ENCODE results near the gene SPATS1.
"Not testable (repeated sequence)": the region's sequence is repeated elsewhere in the genome, so short reads cannot be mapped to it uniquely, and the experiment has no call there.

Gene SPATS1

DNA sequence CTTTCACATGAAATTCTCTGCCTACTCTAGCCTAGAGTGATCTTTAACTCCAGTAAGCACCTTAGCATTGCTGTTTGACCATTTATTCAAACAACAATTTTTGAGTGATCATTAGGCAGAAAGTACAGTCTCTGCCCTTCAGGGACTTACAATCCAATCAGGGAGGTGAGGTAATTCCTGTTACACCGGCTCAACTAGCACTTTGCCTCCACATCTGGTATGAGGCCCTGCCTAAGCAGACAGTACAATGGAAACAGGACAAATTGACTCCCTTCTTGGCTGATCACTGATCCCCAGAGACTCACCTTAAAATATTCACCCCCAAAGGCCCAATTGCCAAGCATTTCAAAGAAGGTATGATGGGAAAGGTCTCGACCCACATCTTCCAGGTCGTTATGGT is 30.7 kb upstream of the SPATS1 start:
- no peak for ATAC-seq

DNA sequence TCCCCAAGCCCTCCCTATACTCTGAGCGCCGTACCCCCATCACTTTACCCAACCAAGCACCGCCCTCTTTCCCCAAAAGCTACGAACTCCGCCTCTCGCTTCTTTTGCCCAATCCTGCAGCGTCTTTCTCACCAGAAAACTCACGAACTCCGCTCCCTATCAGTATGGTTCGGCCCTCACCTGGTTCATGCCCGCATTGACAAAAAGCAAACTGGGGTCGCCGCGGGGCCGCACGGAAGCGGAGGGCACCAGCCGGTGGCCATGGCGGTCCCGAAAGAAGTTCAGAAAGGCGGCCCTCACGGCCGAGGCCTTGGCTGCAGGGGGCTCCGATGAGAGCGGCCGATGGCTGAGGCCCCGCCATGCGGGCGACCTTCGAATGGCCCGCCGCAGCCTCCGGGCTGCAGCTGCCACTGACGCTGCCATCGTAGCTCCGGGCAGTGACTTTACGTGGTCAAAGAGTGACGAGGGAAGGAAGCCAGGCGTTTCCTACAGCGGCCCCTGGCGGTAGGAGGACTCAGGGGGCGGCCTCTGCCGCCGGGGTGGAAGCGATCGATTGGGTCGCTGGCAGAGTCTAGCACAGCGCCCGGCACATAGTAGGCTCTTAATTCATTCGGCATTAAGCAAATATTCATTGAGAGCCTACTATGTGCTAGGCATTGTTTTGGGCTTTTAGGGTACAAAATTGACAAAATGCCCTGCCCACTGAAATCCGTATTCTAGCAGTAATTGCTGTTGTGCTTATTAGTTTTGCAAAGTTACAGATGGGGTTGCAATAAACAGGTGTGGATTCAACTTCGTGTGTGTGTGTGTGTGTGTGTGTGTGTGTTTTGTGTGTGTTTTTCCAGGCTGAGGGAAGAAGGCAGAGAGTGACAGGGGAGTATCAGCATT is 29.3 kb upstream of the SPATS1 start, which contains the start of gene AARS2:
Gene AARS2 (minus strand): TSS at position 447 of the 888 bp plus-strand sequence. CDS start 24 bp downstream, at position 423.
- peak; percentile 96 to 97 for ATAC-seq

DNA sequence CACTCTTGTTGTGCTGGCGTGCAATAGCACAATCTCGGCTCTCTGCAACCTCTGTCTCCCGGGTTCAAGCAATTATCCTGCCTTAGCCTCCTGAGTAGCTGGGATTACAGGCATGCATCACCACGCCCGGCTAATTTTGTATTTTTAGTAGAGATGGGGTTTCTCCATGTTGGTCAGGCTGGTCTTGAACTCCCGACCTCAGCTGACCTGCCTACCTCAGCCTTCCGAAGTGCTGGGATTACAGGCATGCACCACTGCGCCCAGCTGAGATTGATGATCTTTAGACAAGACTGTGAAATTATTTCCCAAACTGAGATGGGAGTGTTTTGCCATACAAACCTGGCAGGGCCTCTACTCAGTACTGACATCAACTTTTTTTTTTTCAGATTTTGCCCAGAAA is 27.8 kb upstream of the SPATS1 start:
- not testable (repeated sequence) for ATAC-seq

DNA sequence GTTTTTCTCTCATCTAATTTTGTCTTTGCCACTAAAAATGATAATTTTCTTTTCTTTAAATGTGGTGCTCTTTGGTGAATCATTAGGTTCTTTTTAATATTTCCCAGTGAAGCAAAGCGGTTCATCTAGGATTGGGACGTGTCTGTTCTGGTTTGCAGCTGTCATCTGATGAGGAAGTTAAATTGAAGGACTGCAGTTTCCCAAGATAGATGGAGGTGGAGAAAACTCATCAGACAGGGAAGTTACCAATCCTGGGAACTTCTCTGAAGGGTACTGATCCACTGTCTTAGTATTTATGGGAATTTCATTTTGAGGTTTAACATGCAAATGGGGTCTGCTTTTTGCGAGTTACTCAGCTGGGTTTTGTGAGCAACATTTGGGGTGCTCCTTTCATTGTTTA is 26.9 kb upstream of the SPATS1 start:
- no peak for ATAC-seq

DNA sequence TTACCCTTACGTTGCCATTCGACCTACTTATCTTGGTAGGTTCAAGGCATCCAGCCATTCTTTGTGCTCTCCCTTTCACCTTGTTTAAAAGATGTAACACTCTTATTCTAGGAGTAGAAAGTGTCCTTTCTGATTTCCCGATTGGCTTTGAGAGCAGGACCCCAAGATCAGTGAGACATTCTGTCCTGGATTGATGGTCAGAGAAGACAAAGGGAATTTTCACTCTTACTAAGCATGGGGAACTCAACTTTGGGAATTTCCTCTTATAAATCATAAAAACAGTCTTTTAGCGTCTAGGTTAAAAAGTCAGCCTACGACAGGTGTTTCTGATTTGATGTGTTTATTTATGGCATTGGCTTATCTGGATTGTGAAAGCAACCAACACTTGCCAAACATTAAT is 26.5 kb upstream of the SPATS1 start:
- no peak for ATAC-seq

DNA sequence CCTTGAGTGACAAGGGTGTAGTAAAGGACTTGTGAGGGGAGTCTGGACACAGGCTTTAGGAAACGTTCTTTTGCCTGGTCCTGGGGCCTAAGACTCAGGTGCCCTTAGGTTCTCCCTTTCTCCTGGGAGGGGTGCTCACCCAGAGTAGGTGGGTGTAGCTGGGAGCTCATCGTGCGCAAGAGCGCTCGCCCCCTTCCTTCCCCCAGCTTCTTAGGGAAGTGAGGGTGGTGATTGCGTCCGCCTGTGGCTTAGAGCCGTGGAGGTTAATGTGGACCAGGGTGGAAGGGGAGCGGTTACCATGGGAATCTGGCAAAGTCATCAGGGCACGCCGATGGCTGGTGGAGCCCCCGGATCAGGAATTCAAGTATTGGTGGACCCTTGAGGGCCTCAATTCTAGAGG is 26.0 kb upstream of the SPATS1 start:
- ATAC-seq = no peak

DNA sequence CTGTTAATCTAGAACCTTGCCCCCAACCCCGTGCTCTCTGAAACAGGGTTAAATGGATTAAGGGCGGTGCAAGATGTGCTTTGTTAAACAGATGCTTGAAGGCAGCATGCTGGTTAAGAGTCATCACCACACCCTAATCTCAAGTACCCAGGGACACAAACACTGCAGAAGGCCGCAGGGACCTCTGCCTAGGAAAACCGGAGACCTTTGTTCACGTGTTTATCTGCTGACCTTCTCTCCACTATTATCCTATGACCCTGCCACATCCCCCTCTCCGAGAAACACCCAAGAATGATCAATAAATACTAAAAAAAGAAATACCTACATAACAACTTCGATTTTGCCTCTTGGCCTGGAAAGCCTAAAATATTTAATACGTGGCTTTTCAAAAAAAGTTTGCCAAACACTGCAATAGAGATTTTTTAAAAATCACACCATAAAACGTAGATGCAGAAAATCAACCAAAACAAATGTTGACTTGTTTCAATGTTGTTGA is 25.3 kb upstream of the SPATS1 start:
- not testable (repeated sequence) for ATAC-seq

DNA sequence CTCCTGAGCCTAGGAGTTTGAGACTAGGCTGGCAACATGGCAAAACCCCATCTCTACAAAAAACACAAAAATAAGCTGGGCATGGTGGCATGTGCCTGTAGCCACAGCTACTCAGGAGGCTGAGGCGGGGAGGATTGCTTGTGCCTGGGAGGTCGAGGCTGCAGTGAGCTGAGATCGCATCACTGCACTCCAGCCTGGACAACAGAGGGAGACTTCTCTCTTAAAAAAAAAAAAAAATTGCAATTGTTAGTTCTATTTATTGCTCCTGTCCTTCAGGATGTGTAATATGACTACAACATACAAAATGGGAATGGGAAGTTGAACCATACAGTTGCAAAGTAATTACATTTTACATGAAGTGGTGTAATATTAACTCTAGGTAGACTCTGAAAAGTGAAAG is 21.2 kb upstream of the SPATS1 start:
- no peak for ATAC-seq

DNA sequence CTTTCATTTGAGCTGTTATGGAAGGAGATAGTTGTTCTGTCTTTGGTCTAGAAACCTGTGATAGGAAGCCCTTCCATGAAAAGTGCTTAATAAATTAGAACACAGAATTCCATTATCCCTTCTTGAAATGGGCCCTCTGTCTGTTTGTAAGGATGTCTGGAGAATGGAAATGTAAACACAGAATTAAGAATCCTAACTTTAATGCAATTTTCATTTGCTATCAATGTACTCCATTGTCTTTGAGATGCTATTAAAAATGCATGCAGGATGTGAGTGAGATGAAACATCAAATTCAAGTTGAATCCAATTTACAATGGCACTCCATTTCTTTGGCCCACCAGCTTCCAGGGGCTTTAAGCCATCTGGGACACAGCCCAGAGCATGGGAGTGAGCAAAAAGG is 15.4 kb upstream of the SPATS1 start:
- ATAC-seq = no peak

DNA sequence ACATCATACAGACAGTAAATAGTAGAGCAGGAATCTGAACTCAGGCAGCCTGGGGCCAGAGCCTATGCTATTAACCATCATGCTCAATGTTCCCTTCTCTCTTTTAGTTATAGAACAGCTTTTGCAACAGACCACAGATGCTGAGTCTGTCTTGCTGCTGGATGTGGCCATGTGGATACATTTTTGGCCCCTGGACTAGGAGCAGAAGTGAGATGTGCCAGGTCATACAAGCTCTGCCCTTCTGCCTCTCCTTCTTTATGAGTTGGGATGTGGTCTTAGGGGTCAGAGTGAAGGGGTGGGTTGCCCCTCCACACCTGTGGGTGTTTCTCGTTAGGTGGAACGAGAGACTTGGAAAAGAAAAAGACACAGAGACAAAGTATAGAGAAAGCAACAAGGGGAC is 14.7 kb upstream of the SPATS1 start:
- ATAC-seq = no peak

DNA sequence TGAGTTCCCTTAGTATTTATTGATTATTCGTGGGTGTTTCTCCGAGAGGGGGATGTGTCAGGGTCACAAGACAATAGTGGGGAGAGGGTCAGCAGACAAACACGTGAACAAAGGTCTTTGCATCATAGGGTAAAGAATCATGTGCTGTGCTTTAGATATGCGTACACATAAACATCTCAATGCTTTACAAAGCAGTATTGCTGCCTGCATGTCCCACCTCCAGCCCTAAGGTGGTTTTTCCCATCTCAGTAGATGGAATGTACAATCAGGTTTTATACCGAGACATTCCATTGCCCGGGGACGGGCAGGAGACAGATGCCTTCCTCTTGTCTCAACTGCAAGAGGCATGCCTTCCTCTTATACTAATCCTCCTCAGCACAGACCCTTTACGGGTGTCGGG is 14.2 kb upstream of the SPATS1 start:
- not testable (repeated sequence) for ATAC-seq

DNA sequence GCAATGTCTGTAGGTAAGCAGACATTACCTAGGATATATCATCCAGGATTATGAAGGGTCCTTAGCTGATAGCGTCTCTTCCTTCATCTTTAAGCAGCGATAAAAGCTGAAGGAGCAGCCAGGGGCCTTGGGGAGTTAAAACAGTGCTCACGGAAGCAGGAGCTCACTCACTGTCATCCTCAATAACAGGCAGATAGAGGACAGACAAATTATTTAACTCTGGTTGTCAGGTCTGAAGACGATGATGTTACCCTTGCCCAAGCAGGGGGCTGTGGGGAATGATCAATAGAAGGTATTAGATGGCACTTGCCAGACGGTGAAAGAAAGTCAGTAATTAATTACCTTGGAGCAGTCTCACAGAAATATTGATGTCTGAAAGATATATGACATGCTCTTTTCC is 12.6 kb upstream of the SPATS1 start:
- no peak for ATAC-seq

DNA sequence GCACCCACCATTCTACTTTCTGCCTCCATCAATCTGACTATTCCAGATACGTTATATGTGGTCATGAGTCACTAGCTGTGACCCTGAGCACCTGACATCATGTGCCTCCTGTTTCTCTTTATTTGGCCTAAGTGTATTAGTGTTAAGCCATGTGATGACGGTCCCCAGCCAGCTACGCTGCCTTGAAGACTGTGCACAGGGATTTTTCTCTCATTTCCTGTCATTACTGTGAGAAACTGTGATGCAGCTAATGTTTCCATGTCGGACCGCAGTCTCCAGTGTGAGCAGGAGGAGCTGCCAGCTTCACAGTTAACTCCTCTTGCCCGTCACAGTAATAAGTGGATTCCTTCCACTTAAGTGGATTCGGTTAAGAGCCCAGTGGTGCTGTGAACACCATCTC is 9.9 kb upstream of the SPATS1 start:
- peak in 1 of 2 donors; percentile 56 for ATAC-seq

DNA sequence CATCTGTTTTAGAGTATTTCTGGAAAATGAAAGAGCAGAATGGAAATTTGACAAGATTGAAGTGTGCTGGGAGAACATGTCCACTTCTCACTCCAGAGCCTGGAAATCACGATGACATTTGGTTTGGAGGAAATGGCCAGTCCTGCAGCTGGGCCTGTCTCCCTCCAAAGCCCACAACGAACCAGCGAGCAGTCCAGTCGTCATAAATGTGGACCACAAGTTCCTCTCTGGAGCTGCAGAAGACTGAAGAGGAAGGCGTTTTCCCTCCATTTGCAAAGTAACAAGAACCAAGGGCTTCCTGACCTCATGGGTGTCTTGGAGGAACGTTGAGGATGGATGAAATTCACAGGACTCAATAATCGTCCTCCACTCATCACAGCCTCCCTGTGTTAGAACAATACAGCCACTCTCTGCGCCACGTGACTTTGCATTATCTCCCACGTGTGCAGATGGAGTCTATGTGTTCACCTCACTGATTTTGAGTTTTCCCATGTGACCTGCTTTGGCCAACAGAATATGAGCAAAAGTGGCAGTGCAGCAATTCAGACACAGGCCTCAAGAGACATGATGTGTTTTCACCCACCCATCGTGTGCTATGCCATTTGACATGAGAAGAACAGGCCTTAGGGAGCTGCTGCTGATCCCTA is 9.1 kb upstream of the SPATS1 start:
- no peak for ATAC-seq

DNA sequence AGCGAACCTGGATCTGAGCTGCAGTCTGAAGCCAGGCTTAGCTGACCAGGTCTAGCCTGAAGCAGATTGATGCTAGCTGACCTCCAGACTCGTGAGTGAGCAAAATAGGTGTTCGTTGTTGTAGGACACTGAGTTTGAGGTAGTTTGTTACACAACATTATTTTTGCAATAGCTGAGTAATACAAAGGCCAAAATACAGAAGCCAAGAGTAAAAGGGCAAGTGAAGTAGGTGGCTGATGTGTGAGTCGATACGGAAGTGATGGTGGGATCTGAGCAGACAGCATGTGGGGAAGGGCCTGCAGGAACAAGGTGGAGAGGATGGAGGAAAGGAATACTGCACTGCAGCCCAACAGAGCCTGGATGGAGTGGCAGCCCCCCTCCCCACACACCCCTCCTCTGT is 8.5 kb upstream of the SPATS1 start:
- ATAC-seq = no peak

DNA sequence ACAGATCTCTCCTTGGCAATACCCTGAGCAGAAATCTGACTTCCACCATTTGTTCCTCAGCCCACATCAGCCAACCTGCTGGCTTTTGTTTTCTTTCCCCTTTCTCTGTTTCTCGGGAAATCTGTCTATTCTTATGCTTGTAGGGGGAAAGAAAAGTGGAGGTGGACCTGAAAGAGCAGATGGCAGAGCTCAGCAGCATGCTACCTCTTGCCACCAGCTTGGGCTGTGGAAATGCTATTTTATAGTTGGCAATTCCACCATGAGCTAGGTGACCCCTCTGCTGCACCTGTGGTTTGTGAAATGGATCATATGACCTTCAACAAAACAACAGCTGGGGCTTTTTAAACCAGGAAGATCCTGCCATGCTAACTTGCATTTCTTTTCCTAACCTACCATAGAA is 6.8 kb upstream of the SPATS1 start:
- no peak for ATAC-seq

DNA sequence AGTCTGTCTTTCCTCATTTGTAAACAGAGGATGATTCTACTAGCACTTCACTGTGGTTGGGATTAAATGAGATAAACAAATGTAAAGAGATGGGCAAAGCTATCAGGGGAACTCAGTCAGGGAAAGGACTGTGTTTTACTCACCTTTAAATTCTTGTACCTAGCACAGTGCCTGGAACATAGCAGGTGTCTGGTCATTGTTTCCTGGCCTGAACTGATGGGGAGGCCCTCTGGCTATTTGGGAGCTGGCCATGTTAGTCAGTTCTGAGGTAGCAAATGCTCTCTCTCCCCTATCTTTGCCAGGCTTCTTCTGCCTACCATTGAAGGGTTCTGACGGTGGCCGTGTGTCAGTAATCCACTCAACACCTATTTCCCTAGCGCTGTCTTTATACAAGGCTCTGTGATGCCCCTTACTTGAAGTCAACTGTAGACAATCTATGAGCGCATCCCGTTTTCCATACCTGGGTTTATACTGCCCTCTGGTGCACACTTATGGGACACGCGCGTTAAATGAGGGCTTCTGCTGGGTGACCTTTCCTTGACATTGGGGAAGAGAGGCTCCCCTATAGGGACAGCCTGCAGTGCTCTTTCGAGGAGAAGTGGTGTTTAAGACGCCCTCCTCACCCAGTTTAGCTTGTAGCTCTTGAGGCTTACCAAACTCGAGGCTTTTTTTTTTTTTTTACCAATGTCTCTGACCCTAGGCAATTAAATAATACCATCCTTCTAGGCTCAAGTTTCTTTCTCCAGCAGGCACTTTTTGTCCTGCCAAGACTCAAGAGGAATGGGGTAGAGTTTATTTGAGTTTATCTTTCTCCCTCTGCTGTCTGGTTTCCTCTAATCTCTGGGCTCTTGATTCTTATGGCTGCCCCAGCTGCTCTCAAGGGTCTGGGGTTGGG is 4.0 kb upstream of the SPATS1 start:
- peak; percentile 68 to 80 for ATAC-seq

DNA sequence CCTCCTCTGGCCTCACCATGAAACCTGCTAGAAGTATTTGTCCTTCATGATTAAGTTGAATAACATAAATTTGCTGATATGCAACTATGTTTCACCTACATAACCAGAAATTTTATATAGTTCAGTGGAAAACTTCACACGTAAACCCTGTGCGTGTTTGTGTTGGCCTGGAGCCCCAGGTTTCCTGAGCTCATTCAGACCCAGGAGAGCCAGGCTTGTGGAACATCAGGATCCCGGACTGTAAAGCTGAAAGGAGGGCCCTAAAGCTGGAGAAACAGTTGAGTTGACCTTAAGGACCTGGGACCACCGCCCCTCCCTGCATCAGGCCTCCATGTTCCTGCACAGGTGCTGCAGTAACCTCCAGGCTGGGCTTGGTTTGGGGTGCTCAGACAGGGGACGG is 3.1 kb upstream of the SPATS1 start:
- ATAC-seq = no peak

DNA sequence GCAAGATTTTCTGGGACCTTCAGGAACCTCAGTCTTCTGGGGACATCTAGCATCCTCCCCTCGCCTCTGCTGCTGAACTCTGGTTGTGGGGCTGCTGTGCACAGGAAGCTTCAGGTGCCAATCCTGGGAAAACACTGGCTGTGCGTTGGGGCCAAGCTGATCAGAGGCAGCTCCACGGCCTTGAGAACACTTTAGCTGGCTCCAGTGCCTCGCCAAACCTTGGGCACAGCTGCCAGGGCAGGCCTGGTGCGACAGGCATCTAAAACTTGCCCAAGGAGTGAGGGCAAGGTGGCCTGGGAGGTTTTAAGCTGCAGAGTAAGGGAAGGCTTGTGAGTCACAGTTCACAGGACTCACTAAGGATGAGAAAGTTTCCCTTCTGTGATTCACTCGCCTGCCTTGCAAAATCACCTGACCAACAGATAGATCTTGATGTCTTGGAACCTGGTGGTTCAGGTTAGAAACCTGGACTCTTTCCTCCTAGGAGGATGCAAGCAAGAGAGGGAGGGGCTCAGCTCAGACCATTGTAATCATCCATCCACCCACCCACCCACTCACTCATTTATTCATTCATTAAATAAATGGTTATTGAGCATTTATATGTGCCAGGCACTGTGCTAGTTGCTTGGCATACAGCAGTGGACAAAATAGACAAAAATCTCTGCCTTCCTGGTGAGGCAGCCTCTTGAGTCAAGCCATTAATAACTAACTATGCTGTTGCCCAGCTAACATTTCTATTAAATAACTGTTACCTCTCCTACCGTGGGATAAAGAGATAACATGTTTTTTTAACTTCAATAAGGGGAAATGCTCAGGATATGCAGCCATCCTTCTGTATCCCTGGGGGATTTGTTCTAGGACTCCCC is 2.5 kb upstream of the SPATS1 start:
- peak; percentile 39 to 60 for ATAC-seq

DNA sequence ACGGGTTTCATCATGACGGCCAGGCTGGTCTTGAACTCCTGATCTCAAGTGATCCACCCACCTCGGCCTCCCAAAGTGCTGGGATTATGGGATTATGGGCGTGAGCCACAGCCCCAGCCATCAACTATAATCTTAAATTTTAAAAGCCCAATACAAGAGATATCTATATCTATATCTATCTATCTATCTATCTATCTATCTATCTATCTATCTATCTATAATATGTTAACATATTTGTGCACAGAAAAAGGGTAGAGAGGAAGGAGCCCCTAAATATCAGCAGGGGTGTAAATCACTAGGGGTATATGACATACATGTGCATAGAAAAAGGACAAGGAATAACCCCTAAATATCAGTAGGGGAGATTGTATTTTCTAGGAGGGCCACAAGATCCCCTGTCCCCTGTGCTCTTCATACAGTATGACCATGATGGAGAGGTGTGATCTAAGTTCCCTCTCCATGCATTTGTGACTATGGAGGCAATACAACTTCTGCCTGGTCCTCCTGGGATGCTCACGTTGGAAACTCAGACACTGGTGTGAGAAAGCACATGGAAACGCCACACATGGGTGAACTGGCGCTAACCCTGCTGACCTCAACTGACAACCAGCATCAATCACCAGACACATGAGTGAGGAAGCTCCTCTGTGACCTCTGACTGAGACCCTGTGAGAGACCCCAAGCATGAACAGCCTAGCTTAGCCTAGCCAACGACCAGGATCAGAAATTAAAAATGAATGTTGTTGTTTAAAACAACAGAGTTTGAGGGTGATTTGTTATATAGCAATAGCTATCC is 1.2 kb upstream of the SPATS1 start:
- ATAC-seq = no peak

DNA sequence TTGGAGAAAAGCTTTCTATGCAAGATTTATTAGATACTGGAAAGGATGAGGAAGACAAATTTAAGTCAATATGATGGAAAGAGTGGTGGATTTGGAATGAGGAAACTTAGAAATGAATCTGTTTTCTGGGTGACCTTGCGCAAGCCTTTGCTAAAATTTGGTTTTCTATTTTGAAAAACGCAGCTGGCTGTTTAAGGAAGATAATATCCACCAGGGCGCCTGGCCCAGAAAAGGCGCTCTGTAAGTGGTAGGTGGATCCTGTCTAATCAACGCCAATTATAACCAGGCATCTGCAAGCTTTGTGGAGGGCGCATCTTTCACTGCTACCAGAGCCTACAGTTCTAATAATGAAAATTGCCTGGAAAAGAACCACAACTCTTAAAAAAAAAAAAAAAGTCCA is 398 bp upstream of the SPATS1 start:
- no peak for ATAC-seq

Measured in activated CD4-positive, CD25-positive, alpha-beta regulatory T cell treated with anti-CD3 and anti-CD28 coated beads, Interleukin-2, amount 50 U/mL, for 24 hours (primary cell).